NCI-H510A treated with DMSO at 0.1 percent for 48 hours (cell line): ENCODE data around the gene ACTL7A.
A peak's percentile ranks its signal among the peaks of the same experiment; 100 is the strongest.
"Not testable (repeated sequence)": the region's sequence is repeated elsewhere in the genome, so short reads cannot be mapped to it uniquely, and the experiment has no call there.

Experiments used
- DNase-seq: peaks from one replicate; lab custom pipeline; 2025; lab: John Stamatoyannopoulos, UW

ACTL7A gene, protein sequence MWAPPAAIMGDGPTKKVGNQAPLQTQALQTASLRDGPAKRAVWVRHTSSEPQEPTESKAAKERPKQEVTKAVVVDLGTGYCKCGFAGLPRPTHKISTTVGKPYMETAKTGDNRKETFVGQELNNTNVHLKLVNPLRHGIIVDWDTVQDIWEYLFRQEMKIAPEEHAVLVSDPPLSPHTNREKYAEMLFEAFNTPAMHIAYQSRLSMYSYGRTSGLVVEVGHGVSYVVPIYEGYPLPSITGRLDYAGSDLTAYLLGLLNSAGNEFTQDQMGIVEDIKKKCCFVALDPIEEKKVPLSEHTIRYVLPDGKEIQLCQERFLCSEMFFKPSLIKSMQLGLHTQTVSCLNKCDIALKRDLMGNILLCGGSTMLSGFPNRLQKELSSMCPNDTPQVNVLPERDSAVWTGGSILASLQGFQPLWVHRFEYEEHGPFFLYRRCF

DNA sequence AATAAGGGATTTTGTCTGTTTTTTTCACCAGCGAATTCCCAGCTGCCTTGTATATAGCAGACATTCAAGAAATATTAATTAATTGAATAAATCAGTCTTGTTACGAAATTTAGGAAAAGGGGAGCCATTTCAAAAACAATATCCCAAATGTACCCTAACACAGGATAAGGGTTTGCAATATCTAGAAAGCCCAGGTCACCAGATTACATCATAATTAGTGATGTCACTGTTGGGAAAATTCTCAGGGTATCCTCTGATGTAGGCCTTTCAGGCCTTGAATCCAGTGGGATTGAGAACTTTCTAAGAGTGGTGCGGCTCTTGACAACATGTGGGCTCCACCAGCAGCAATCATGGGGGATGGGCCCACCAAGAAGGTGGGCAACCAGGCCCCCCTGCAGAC is at the start of gene ACTL7A:
ACTL7A (plus strand) TSS at position 270 of the 400 bp plus-strand sequence; CDS start at position 327, 57 bp downstream.
- DNase-seq = no peak

DNA sequence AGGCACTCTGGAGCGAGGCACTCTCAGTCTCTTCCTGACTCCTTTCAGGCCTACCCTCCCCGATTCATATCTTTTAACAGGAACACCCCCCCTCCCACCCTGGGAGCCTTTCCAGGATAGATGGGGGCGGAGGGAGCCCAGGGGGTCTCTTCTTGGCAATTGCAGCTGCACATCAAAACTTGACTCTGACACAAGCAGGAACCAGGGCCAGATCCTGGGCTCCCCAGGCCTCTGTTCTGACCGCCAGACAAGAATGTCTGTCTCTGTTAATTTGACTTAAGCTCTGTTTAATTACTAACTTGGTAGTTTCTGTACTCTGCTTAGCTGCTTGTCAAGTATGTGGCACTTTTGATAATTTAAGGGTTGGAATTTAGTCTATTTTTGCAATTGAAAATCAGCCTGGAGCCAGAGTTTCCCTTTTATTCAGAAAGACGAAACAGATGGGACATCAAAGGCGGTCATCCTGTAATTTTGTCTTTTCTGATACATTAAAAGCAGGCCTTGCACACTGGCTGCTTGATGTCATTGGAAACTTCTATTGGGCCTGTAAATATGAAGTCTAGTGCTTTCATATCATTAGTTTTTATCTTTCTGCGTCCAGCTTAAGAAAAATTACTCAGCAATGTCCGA is 49.6 kb upstream of the ACTL7A start:
- DNase-seq = no peak

DNA sequence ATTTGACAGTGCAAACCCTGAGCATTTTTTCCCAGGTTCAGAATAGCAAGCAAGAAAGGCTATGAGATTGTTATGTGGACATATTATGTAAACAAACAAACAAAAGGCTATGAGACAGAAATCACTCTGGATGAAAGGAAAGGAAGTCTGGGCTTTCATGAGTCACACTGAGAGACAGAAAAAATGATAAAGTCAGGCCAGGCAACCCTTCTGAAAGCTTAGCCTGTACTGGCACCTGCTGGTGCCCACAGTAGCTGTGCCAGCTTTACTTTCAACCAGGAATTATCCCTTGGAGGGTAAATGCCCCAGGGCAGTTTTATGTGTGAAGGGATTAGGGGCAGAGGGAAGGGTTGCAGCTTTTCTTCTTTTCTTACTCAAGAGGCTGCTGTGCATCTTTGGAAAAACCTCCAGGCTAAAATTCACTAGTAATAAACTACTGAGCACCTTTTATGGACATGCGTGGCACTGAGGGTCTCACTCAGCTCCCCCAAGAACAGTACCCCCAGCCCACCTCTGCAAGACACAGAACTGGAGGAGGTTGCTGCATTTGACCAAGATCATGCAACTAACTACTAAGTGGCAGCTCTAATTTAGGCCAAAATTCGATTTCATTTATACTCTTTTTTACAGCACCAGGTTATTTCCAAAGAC is 48.0 kb upstream of the ACTL7A start:
- DNase-seq = peak; percentile 47

DNA sequence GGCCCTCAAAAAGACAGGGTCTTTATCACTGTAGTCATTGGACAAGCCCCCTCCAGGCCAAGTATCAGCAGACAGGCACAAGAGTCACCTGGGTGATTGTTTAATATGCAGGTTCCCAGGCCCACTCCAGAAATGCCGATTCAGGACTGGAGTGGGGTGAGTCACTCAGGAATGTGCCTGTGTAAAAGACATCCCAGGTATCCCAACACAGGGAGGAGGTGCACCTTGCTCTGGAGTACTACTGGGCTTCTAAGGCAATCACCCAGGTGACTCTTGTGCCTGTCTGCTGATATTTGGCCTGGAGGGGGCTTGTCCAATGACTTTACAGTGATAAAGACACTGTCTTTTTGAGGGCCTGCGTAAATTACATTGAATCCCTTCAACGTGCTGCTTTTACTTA is 46.9 kb upstream of the ACTL7A start:
- no peak for DNase-seq

DNA sequence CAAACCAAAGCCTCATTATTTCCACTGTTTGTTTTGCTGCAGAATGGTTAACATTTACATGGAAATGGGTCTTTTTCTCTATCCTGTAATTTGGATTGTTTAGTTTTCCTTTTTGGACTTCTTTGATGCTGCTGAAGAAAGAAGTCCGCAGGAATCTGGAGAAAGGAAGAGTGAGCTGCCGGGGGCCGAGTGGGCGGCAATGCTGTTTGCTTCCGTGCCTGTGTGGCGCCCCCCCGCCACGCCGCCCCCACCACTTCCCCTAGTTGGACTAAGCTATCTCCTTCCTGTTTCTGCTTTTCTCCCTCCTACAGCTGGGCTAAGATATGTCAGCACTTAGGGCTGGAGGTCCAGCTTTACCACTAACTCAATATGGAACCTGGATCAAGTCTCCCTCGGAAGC is 46.0 kb upstream of the ACTL7A start:
- no peak for DNase-seq

DNA sequence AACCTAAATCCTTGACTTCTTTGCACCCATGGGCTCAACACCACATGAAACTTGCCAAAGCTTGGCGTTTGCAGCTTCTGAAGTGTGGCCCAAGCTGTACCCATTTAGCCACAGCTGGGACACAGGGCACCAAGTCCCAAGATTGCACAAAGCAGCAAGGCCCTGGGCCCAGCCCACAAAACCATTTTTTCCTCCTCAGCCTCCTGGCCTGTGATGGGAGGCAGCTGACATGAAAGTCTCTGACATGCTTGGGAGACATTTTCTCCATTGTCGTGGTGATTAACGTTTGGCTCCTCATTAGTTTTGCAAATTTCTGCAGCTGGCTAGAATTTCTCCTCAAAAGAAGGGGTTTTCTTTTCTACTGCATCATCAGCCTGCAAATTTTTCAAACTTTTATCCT is 38.2 kb upstream of the ACTL7A start:
- no peak for DNase-seq

DNA sequence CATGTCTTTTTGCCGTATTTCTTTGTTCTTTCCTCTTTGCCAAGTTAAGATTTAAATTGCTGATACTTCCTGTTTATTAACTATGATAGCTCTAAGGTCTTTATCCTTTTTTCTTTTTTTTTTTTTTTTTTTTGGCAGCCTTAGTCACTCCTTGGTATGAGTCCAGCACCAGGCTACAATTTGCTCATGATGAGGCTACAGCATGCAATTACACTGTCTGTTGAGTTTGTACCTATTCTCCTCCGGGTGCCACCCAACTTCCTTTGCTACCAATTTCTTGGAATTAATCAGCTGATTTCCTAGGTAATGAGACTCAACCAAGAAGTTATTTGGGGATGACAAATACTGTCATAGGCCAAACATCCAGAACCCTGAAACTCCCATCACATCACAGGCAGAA is 31.8 kb upstream of the ACTL7A start:
- DNase-seq = no peak

DNA sequence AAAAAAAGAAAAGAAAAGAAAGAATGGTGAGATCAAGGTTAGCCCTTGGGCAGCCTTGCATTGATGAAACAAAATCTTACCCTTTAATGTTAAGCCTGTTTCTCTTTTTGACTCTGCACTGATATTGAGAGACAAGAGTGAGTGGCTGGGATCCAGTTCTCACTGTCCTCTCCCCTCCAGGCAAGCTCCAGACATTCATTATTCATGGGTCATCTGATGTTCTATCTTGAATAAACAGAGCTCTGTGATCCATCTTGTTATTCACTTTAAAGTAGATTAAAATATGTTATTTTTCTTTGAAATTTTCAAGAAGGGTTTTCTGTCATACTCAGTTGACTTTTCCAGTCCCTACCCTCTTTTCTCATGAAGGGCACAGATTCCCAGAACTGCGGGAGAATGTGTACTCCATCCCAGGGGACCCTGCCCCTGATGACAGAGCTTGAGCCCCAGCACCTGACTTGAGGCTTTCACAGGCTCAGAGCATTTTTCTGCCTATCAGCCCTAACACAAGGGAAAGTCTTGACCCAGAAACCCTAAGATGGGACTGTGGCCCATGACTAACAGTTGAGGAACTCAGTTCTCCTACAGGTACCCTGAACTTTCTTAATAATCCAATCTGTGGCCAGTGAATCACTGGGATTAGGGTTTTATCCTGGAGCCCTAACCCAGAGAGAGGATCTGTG is 30.4 kb upstream of the ACTL7A start:
- DNase-seq = no peak

DNA sequence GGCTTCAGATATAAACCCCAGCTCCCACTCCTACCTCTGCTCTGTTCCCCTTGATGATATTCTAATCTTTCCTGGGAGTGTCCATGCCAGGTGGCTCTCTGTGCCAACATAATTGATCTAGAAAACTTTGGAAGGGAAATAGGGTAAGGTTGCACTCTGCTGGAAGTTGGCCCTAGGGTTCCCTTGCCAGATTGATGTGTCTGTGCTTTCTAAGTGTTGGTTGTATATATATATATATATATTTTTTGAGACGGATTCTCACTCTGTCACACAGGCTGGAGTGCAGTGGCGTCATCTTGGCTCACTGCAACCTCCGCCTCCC is 29.9 kb upstream of the ACTL7A start:
- no peak for DNase-seq

DNA sequence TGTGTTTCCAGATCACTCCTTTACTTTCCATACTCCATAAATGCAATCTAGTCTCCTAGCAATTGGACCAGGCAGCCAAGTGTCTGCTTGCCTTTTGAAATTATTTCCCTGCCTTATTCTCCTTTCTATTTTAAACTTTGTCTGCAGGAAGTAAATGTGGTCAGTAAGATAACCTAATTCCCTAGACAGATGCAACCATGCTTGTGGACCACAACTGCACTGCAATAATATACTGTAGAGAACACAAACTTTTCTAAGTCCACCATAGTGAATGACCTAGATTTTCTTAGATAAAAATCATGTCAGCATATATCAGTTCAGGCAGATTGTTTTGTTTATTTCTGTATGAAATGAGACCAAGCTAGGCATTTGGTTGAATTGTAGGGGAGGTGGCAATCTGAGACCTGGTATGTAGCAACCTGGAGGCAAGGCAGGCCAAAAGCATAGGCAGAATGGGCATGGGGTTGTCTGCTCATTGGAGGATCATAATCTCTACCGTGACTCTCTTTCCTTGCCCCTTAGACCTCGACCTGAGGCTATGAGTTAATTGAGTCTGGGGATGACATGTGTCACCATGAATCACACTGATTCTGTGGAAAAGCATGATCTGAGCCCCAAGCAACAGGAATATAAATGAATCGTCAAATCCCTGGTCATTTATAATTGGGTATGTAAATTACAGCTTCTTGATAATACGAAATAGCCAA is 27.0 kb upstream of the ACTL7A start:
- DNase-seq = no peak

DNA sequence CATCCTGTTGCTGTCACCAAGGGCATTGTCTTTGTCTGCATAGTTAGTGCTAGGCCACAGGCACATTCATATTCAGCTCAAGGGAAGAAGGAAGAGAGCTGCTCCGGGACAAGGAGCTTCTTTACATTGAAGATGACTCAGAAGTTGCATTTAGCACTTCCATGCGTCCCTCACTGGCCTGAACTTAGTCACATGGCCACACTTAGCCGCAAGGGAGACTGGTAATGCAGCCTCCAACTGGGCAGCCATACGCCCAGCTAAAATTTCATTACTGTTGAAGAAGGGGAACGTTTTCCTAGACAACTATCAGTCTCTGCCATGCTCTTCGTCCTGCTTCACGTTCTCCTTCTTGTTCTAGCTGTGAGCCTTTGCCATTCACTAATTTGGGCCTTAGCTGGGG is 26.2 kb upstream of the ACTL7A start:
- no peak for DNase-seq

DNA sequence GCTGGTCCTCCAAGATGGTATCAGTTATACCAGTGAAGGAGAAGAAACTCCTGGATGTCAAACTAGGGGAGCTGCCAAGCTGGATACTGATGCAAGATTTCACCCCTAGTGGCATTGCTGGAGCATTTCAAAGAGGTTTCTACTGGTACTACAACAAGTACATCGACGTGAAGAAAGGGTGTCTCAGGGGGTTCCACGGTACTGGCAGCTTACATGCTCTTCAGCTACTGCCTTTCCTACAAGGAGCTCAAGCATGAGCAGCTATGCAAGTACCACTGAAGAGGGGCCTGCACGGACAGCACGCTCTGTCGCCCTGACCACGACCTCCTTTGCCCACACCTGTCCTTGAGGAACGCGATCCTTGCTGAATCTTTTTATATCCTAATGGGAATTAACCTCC is 25.7 kb upstream of the ACTL7A start:
- DNase-seq = no peak

DNA sequence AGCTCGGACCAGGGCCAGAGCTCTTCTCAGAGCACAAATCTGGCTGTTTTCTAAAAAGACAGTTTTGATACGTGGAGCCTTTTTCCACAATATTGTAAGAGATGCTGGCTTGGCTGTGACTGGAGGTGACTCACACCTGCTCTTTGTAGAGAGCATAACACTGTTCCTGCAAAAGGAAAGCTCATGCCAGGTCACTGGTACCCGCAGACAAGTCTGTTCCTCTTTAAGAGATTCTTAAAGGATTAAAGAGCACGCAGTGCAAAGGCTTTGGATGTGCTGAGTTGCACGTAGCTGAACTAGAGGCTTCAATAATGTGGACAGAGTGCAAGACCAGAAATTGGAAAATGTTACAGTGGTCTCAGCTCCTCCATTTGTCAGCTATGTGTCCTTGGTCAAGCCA is 25.3 kb upstream of the ACTL7A start:
- DNase-seq = no peak

DNA sequence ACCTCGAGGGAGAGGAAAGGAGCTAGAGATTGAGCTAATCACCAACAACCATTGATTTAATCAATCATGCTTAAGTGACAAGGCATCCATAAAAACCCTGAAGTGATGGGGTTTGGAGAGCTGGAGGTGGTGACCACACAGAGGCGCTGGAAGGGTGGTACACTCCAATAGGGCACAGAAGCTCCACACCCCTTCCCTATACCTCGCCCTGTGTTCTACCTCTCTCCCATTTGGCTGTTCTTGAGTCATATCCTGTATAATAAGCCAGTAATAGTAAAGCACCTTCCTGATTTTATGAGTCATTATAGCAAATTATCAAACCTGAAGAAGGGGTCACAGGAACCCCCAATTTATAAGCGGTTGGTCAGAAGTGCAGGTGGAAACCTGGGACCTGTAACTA is 24.5 kb upstream of the ACTL7A start:
- DNase-seq = no peak

DNA sequence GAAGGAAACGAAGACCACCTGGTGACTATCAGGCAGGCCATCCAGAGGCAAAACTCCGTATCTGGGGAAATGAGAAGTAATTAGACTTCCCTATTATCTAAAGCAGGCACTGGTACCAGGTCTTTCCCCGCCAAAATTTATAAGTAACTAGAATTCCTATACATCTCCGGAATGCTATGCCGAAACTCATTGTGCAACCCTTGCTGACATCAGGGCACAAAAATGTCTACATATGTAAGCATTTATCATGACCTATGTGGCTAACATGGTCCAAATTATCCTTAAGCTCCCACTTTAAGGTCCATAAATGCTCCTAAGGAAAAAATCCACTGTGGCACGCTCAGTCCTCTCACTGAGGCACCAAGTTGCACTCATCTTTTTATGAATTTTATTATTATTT is 24.0 kb upstream of the ACTL7A start:
- DNase-seq = no peak

DNA sequence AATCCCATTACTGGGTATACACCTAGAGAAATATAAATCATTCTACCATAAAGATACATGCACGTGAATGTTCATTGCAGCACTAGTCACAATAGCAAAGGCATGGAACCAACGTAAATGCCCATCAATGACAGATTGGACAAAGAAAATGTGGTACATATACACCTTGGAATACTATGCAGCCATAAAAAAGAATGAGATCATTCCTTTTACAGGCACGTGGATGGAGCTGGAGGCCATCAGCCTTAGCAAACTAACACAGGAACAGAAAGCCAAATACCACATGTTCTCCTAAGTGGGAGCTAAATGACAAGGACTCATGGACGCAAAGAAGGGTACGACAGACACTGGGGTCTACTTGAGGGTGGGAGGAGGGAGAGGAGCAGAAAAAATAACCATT is 22.5 kb upstream of the ACTL7A start:
- not testable (repeated sequence) for DNase-seq

DNA sequence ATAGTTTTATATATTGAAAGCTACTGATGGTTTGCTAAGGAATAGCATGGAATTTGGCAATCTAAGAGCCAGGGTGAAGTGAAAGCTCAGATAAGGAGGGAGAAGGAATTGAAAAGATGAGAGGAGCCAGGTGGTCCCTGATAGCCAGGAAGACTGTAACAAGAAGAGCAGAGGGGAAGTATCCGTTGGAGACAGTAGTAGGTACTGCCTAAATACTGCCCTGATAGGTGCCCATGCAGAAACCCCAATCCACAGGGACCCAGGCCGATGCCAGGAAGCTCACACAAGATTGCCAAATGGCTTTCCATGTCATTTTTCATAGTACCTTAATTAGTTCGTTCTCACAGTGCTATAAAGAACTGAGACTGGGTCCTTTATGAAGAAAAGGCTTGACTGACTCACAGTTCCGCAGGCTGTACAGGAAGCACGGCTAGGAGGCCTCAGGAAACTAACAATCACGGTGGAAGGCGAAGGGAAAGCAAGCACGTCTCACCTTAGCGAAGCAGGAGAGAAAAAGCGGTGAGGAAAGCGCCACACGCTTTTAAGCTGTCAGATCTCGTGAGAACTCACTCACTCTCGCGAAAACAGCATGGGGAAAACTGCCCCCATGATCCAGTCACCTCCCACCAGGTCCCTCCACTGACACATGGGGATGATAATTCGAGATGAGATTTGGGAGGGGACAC is 19.3 kb upstream of the ACTL7A start:
- DNase-seq = no peak

DNA sequence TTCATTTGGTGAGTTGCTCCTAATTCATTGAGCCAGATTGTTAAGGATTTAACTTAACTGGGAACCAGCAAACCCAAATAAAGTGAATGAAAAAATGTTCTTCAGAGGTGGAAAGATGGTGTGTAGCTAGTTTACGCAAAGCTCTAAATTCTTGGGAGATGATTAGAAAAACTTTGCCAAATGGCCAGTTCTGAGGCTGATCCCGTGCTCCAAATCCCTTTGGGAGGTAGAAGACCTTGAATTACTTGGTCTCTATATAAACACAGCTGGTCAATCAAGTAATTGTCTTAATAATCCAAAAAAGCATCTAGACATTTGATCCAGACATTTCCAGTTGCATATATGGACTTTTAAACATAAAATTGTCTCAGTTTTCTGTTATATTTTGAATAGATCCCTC is 17.7 kb upstream of the ACTL7A start:
- DNase-seq = no peak

DNA sequence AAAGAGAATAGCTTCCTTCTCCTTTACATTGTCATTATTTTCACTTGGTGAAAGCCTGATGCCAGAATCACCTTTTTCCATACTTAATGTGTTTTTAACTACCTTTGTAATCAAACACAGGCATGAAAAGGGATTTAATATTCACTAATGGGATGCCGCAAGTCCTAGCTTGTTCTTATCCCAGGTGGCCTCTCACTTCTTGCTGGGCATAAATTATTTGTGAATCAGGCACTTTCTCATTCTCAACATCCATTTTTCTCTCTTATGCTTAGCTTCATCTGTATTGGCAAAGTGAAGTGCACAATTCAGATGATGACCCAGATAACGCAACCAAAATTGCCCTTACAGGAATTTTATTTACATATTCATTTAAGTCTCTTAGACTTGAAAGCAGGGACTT is 17.2 kb upstream of the ACTL7A start:
- DNase-seq = no peak

DNA sequence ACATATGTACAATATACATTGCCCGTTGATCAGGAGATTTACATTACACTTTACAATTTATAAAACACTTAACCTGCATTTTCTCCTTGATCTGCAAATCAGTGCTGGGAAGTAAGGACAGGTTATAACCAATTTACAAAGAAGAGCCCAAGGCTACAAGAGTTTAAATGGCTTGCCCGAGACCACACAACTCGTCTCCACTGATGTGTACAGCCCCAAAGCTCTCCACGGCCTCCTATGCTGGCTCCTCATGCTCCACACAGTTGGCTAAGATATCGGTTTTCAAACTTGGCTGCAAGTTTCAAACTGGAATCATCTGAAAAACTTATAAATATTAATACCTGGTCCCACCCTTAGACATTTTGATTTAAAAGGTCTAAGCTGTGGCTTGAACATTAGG is 16.6 kb upstream of the ACTL7A start:
- DNase-seq = no peak

DNA sequence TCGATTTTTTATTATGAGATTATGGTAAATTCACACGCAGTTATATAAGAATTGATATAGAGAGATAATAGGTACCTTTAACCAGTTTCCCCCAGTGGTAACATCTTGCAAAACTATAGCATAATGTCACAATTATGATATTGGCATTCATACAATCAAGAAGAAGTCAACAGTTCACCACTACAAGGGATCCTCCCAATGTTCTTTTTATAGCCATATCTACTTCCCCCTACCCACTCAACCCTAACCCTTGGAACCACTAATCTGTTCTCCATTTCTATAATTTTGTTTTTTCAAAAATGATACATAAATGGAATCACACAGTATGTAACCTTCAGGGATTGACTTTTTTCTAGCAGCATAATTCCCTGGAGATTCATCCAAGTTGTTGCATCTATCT is 16.1 kb upstream of the ACTL7A start:
- DNase-seq = no peak

DNA sequence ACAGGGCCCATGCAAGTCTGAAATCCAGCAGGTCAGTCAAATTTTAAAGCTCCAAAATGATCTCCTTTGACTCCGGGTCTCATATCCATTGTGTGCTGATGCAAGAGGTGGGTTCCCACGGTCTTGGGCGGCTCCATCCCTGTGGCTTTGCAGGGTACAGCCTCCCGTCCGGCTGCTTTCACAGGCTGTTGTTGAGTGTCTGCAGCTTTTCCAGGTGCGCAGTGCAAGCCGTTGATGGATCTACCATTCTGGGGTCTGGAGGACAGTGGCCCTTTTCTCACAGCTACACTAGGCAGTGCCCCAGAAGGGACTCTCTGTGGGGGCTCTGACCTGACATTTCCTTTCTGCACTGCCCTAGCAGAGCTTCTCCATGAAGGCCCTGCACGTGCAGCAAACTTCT is 13.8 kb upstream of the ACTL7A start:
- not testable (repeated sequence) for DNase-seq
